CD4-positive, alpha-beta T cell treated with Interleukin-1 beta for 1 hour (primary cell): ENCODE results near the gene PDSS2.

Source experiments
- DNase-seq, 2 donors: peaks; one replicate each; pipeline ENCODE4 v3.0.0-alpha.2; 2020 to 2022

Gene PDSS2

DNA sequence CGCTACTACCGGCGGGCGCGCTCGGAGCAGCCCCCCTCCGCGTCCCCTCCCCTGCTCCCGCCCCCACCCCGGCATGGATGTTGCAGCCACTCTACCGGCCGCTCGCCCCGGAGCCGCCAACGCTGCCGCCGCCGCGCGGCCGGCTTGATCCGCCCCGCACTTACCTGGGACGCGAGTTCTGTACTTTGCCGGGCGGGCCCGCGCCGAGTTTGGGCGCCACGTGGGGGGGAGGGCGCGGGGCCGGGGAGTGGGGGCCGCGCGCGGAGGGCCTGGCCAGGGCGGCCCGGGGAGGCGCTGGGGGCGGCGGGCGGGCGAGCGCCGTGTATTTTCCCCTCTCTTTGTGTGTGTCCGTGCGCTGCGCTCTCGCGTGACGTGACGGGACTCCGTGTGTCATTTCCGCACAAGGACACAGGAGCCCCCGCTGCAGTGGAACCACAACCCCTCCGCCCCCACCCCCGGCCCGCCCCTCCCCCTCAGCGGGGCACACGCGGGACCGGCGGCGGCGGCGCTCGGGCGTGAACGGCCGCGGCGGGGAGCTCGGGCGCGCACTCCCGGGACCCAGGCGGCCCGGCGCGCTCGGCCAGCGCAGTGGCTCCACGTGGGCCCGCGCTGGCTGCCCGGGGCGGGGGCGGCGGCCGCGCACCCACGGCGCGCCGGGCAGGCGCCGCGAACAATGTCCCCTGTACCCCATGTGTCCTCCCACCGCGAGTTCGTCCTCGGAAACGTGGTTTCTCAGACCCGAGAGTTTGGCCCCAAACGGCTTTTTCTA is 344.3 kb downstream of the PDSS2 start, which contains the start of gene BEND3:
Gene BEND3, minus strand, starts transcription at position 590 of the 769 bp plus-strand sequence. CDS start 16,230 bp downstream, outside the sequence.
- peak; percentile 59 to 60 for DNase-seq

DNA sequence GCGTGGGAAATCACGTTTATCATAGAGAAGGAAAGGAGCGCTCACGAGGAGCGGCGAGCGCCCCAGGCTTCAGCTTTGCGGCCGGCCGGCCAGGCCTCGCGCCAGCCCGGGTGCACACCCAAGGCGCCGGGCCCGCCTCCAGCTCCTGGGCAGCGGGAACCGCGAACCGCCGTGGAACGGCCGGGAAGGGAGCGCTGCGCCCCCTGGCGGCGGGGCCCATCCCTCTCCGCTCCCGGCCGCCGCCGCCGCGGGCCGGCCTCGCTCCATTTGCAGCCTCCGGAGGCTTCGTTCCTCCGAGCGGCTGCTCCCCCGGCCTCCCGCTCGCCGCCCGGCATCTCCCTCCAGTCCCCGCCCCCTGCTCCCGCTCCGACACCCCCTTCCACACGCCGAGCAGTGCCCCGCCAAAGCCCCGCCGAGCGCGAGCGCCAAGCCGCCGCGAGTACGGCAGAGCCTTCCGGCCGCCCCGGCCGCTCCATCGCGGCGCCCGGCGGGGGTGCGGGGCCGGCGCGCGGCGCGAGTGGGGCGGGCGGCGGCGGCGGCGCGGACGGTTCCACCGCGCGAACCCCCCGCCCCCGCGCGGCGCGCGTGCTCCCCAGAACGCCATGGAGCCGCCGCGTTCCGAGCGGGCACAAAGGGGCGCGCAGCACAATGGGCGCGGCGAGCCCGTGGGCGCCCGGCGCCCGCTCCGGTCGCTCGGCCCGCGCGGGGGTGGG is 345.0 kb downstream of the PDSS2 start:
- peak; percentile 66 to 72 for DNase-seq

DNA sequence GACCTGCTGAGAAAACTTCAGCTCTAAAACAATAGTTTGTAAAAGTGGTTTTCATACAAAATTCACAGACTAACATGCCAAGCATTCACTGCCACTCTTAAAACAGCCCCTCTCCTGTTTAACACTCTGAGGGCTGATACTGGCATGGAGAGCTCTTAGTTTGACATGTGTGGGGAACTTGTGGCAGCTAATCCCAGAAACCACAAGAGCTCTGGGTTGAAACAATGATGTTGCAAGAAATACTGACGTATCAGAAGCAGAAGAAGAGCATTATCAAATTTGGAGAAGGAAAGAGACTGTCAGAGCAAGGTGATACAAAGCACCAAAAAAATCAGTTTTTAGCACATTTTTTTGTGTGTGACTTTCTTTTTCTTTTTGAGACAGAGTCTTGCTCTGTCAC is 349.2 kb downstream of the PDSS2 start:
- no peak for DNase-seq

DNA sequence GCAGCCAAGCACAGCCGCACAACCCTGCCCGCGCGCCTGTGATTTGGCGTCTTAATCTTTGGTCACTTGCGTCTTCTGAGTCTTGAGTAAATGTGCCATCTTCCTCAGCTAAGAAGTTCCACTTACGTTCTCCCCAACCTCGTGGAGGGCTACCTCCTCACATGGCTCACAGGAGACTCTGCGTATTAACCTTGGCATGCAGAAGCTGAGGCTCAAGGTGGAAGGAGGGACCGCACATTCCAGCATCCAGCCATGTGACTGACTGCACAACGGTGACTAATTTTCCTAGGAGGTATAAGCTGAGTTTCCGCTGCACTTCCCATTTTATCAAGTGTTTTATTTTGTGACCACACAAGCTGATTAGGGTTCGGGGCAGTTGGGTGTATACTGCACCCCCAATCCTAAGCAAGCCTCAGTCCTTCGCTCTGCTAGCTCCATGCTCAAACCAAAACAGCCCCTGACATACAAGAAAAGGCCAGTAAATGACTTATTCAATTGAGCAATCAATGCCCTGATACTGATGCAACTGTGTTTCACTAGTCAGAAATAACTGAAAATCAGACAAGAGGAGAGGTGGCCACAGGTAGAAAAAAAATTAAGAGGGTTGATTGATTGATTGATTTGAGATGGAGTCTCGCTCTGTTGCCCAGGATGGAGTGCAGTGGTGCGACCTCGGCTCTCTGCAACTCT is 351.0 kb downstream of the PDSS2 start:
- DNase-seq = no peak

GRCh38 chr6:107107791-107108190 is 351.6 kb downstream of the PDSS2 start:
- DNase-seq = no peak

DNA sequence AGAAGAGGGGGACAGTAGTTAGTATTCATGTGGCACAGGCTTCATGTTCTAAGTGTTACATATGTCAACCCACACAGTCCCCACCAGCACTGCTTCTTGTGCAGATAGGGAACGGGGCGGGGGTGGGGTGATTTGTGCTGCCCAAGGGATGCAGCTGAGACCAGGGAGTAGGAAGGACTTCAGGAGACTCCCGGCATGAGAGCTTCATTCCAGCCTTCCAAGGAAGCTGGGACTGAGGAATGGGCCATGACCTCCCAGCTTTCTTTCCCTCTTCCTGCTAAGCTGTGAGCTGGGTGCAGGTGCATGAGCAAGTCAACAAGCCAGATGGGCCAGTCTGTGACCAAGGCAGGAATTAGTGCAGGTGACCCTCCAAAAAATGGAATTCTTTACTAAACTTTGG is 353.2 kb downstream of the PDSS2 start:
- DNase-seq = no peak

GRCh38 chr6:107105511-107106116 is 353.8 kb downstream of the PDSS2 start:
- no peak for DNase-seq

- DNase-seq = no peak
Observed at GRCh38 chr6:107103082-107103481, 356.3 kb downstream of the PDSS2 start.
